Esophagus muscularis mucosa (tissue), 3 donors: ENCODE data around the gene RNPS1.

ENCODE experiments used
- POLR2A ChIP-seq: fragments of 450-650 bp; IDR thresholded peaks from one replicate; pipeline ENCODE4 v1.6.1; 2017; ENCODE audit warnings: antibody characterized with exemption, moderate library complexity, mild to moderate bottlenecking, low read depth
- POLR2AphosphoS5 ChIP-seq, 2 donors: sonication (generic); formaldehyde crosslinking; IDR thresholded peaks; one replicate each; pipeline ENCODE4 v1.6.1; 2017; ENCODE audit warnings: antibody characterized with exemption in 2 of 2
- TF ChIP-seq, protein P1 (sequence below), 3 experiments: fragments of 200-600 bp in 2 of 3; fragments of 450-650 bp in 1 of 3; sonication (generic) in 2 of 3; IDR thresholded peaks; one replicate each; pipeline ENCODE4 v1.5.1; 2017 to 2019; ENCODE audit warnings: antibody characterized with exemption in 3 of 3, mild to moderate bottlenecking in 2 of 3, moderate library complexity in 1 of 3

DNA sequence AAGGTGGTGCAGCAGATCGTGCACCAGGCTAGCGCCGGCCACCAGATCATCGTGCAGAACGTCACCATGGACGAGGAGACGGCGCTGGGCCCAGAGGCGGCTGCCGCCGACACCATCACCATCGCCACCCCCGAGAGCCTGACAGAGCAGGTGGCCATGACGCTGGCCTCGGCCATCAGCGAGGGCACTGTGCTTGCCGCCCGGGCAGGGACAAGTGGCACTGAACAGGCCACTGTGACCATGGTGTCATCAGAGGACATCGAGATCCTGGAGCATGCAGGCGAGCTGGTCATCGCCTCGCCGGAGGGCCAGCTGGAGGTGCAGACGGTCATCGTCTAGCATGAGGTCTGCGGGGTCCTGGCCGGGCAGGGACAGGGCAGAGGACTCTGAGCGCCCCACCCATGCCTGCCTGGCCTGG lies 32.7 kb downstream of the RNPS1 start:
- TF ChIP-seq, protein P1, sequence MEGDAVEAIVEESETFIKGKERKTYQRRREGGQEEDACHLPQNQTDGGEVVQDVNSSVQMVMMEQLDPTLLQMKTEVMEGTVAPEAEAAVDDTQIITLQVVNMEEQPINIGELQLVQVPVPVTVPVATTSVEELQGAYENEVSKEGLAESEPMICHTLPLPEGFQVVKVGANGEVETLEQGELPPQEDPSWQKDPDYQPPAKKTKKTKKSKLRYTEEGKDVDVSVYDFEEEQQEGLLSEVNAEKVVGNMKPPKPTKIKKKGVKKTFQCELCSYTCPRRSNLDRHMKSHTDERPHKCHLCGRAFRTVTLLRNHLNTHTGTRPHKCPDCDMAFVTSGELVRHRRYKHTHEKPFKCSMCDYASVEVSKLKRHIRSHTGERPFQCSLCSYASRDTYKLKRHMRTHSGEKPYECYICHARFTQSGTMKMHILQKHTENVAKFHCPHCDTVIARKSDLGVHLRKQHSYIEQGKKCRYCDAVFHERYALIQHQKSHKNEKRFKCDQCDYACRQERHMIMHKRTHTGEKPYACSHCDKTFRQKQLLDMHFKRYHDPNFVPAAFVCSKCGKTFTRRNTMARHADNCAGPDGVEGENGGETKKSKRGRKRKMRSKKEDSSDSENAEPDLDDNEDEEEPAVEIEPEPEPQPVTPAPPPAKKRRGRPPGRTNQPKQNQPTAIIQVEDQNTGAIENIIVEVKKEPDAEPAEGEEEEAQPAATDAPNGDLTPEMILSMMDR (IDR thresholded peaks at IDR 0.05): no peak
- TF ChIP-seq POLR2A (no peak), POLR2AphosphoS5 (IDR thresholded peaks at IDR 0.05) (no peak)
